ENCODE measurements around the gene COL7A1.
"Not testable (repeated sequence)": the region's sequence is repeated elsewhere in the genome, so short reads cannot be mapped to it uniquely, and the experiment has no call there.

COL7A1 gene

GRCh38 chr3:48532271-48532976, 62.7 kb downstream of the COL7A1 start:
- DNase-seq: no peak

- DNase-seq: not testable (repeated sequence)
Measured at GRCh38 chr3:48530701-48531100, 64.4 kb downstream of the COL7A1 start.

GRCh38 chr3:48528754-48529153, 66.4 kb downstream of the COL7A1 start:
- DNase-seq: peak; percentile 72

GRCh38 chr3:48528048-48528447, 67.1 kb downstream of the COL7A1 start:
- no peak for DNase-seq

GRCh38 chr3:48524970-48525369, 70.2 kb downstream of the COL7A1 start:
- no peak for DNase-seq

GRCh38 chr3:48521635-48522034, 73.5 kb downstream of the COL7A1 start:
- no peak for DNase-seq

- no peak for DNase-seq
Measured at GRCh38 chr3:48519277-48519643, 75.9 kb downstream of the COL7A1 start.

GRCh38 chr3:48518638-48519276, 76.4 kb downstream of the COL7A1 start:
- DNase-seq: no peak

GRCh38 chr3:48518069-48518468, 77.1 kb downstream of the COL7A1 start:
- no peak for DNase-seq

- DNase-seq: no peak
Measured at GRCh38 chr3:48516571-48516970, 78.6 kb downstream of the COL7A1 start.

- DNase-seq: no peak
Measured at GRCh38 chr3:48514431-48515227, 80.5 kb downstream of the COL7A1 start.
